ENCODE results near the gene PRPF19. TPM values are rescaled to one million over a fixed set of nuclear protein-coding genes. Genes with fewer than 3 reads are reported as not detected.

Gene PRPF19
- total RNA-seq, 1 experiment from 2014 or later: 204 TPM

- H3K36me3 ChIP-seq (ENCODE audit: insufficient read depth, low read length, poor library complexity, severe bottlenecking): peaks cover 27% of the 10 kb centered on the region
- H3K27ac ChIP-seq (ENCODE audit: low read depth, low read length, poor library complexity, severe bottlenecking): no peak overlapping the region
- TF ChIP-seq EZH2 (IDR thresholded peaks at IDR 0.05; ENCODE audit: borderline replicate concordance, low read depth, low read length, poor library complexity, severe bottlenecking): no peak
- no peak for TF ChIP-seq CTCF (conservative IDR thresholded peaks at IDR 0.05; ENCODE audit: low read depth, low read length)
- H3K9me3 ChIP-seq (ENCODE audit: low read depth, low read length, poor library complexity, severe bottlenecking): no peaks in the 10 kb centered on the region
- DNase-seq (ENCODE audit: low spot score): no peak
- peaks cover 17% of the 10 kb centered on the region for H3K4me1 ChIP-seq (ENCODE audit: insufficient read depth, low read length, poor library complexity, severe bottlenecking)
- ChIA-PET CTCF (no interaction called here), POLR2A (ENCODE audit: low non-redundant PET) (no interaction called here)
- BruUV-seq (replicated peaks): no TSS peak
- no peak overlapping the region for H3K4me3 ChIP-seq (ENCODE audit: low read depth, low read length, poor library complexity, severe bottlenecking)
- intact Hi-C loops (cut with micrococcal nuclease; ENCODE audit: unreplicated experiment): no loop called here
- no peaks in the 10 kb centered on the region for H3K27me3 ChIP-seq (replicated peaks; ENCODE audit: insufficient read depth, low read depth, low read length, poor library complexity)
These were observed 22.2 kb upstream of the PRPF19 start for GRCh38 chr11:60928563-60929001.

- Histone ChIP-seq H3K27me3 (replicated peaks; ENCODE audit: insufficient read depth, low read depth, low read length, poor library complexity) (no peaks in the 10 kb centered on the region), H3K9me3 (ENCODE audit: low read depth, low read length, poor library complexity, severe bottlenecking) (no peaks in the 10 kb centered on the region), H3K36me3 (ENCODE audit: insufficient read depth, low read length, poor library complexity, severe bottlenecking) (peaks cover 27% of the 10 kb centered on the region), H3K4me3 (ENCODE audit: low read depth, low read length, poor library complexity, severe bottlenecking) (no peak overlapping the region), H3K4me1 (ENCODE audit: insufficient read depth, low read length, poor library complexity, severe bottlenecking) (peaks cover 20% of the 10 kb centered on the region), H3K27ac (ENCODE audit: low read depth, low read length, poor library complexity, severe bottlenecking) (no peak overlapping the region)
- BruUV-seq (replicated peaks): no TSS peak
- CTCF ChIA-PET: no interaction called here
- intact Hi-C loops (cut with micrococcal nuclease; ENCODE audit: unreplicated experiment): no loop called here
- DNase-seq (ENCODE audit: low spot score): no peak
- TF ChIP-seq EZH2 (IDR thresholded peaks at IDR 0.05; ENCODE audit: borderline replicate concordance, low read depth, low read length, poor library complexity, severe bottlenecking) (no peak), CTCF (conservative IDR thresholded peaks at IDR 0.05; ENCODE audit: low read depth, low read length) (no peak)
- POLR2A ChIA-PET (ENCODE audit: low non-redundant PET): no interaction called here
These were observed 21.2 kb upstream of the PRPF19 start for GRCh38 chr11:60927600-60927999.

GRCh38 chr11:60927061-60927592 lies 20.7 kb upstream of the PRPF19 start:
- TF ChIP-seq EZH2 (IDR thresholded peaks at IDR 0.05; ENCODE audit: borderline replicate concordance, low read depth, low read length, poor library complexity, severe bottlenecking) (no peak), CTCF (conservative IDR thresholded peaks at IDR 0.05; ENCODE audit: low read depth, low read length) (no peak)
- ChIA-PET POLR2A (ENCODE audit: low non-redundant PET) (no interaction called here), CTCF (interaction anchor here (0.5 kb wide), 1 partner anchor 8 kb away, joined by 6 read pairs; no protein-coding TSS in a partner anchor)
- H3K4me1 ChIP-seq (ENCODE audit: insufficient read depth, low read length, poor library complexity, severe bottlenecking): peaks cover 20% of the 10 kb centered on the region
- DNase-seq (ENCODE audit: low spot score): no peak
- peaks cover 27% of the 10 kb centered on the region for H3K36me3 ChIP-seq (ENCODE audit: insufficient read depth, low read length, poor library complexity, severe bottlenecking)
- H3K4me3 ChIP-seq (ENCODE audit: low read depth, low read length, poor library complexity, severe bottlenecking): no peak overlapping the region
- H3K27ac ChIP-seq (ENCODE audit: low read depth, low read length, poor library complexity, severe bottlenecking): no peak overlapping the region
- no TSS peak for BruUV-seq (replicated peaks)
- intact Hi-C loops (cut with micrococcal nuclease; ENCODE audit: unreplicated experiment): no loop called here
- H3K9me3 ChIP-seq (ENCODE audit: low read depth, low read length, poor library complexity, severe bottlenecking): no peaks in the 10 kb centered on the region
- H3K27me3 ChIP-seq (replicated peaks; ENCODE audit: insufficient read depth, low read depth, low read length, poor library complexity): no peaks in the 10 kb centered on the region

Data from A673 (cell line).